ENCODE data around the gene NBEAL1. TPM values are rescaled to one million over a fixed set of nuclear protein-coding genes. Genes with fewer than 3 reads are reported as not detected.
A peak's percentile ranks its signal among the peaks of the same experiment; 100 is the strongest.
"Not testable (repeated sequence)": the region's sequence is repeated elsewhere in the genome, so short reads cannot be mapped to it uniquely, and the experiment has no call there.

The NBEAL1 gene
- total RNA-seq, 1 experiment from 2014 or later = 5.4 TPM

- not testable (repeated sequence) for DNase-seq (ENCODE audit: low spot score)
Observed at GRCh38 chr2:203039211-203039610, 24.5 kb downstream of the NBEAL1 start.

GRCh38 chr2:203040966-203041521, 26.4 kb downstream of the NBEAL1 start:
- DNase-seq (ENCODE audit: low spot score) = no peak

GRCh38 chr2:203042178-203042577, 27.5 kb downstream of the NBEAL1 start:
- DNase-seq (ENCODE audit: low spot score) = no peak

GRCh38 chr2:203043226-203043625, 28.6 kb downstream of the NBEAL1 start:
- no peak for DNase-seq (ENCODE audit: low spot score)

GRCh38 chr2:203045867-203046266, 31.2 kb downstream of the NBEAL1 start:
- no peak for DNase-seq (ENCODE audit: low spot score)

GRCh38 chr2:203052539-203052938, 37.9 kb downstream of the NBEAL1 start:
- no peak for DNase-seq (ENCODE audit: low spot score)

GRCh38 chr2:203059567-203060240, 45.0 kb downstream of the NBEAL1 start:
- no peak for DNase-seq (ENCODE audit: low spot score)

- peak; percentile 10 for DNase-seq (ENCODE audit: low spot score)
Observed at GRCh38 chr2:203061346-203061745, 46.7 kb downstream of the NBEAL1 start.

GRCh38 chr2:203062126-203062525, 47.5 kb downstream of the NBEAL1 start:
- DNase-seq (ENCODE audit: low spot score) = no peak

GRCh38 chr2:203066519-203067091, 51.9 kb downstream of the NBEAL1 start:
- DNase-seq (ENCODE audit: low spot score) = not testable (repeated sequence)

- DNase-seq (ENCODE audit: low spot score) = no peak
Observed at GRCh38 chr2:203070701-203071100, 56.0 kb downstream of the NBEAL1 start.

- DNase-seq (ENCODE audit: low spot score) = no peak
Observed at GRCh38 chr2:203071148-203071547, 56.5 kb downstream of the NBEAL1 start.

- no peak for DNase-seq (ENCODE audit: low spot score)
Observed at GRCh38 chr2:203072371-203072770, 57.7 kb downstream of the NBEAL1 start.

GRCh38 chr2:203077451-203077850, 62.8 kb downstream of the NBEAL1 start:
- DNase-seq (ENCODE audit: low spot score) = no peak

GRCh38 chr2:203080447-203081045, 65.9 kb downstream of the NBEAL1 start:
- DNase-seq (ENCODE audit: low spot score) = no peak

- DNase-seq (ENCODE audit: low spot score) = no peak
Observed at GRCh38 chr2:203083328-203083727, 68.7 kb downstream of the NBEAL1 start.

GRCh38 chr2:203086381-203086780, 71.7 kb downstream of the NBEAL1 start:
- DNase-seq (ENCODE audit: low spot score) = not testable (repeated sequence)

GRCh38 chr2:203090721-203091120, 76.0 kb downstream of the NBEAL1 start:
- DNase-seq (ENCODE audit: low spot score) = not testable (repeated sequence)

GRCh38 chr2:203097735-203098134, 83.1 kb downstream of the NBEAL1 start:
- no peak for DNase-seq (ENCODE audit: low spot score)

GRCh38 chr2:203102357-203102756, 87.7 kb downstream of the NBEAL1 start:
- DNase-seq (ENCODE audit: low spot score) = not testable (repeated sequence)

- no peak for DNase-seq (ENCODE audit: low spot score)
Observed at GRCh38 chr2:203104273-203104672, 89.6 kb downstream of the NBEAL1 start.

GRCh38 chr2:203105996-203106395, 91.3 kb downstream of the NBEAL1 start:
- DNase-seq (ENCODE audit: low spot score) = no peak

- DNase-seq (ENCODE audit: low spot score) = not testable (repeated sequence)
Observed at GRCh38 chr2:203110496-203110895, 95.8 kb downstream of the NBEAL1 start.

Measured in H4 (cell line).